ENCODE data around the gene HSD17B4.
A peak's percentile ranks its signal among the peaks of the same experiment; 100 is the strongest.
"Not testable (repeated sequence)": the region's sequence is repeated elsewhere in the genome, so short reads cannot be mapped to it uniquely, and the experiment has no call there.

Gene HSD17B4

GRCh38 chr5:119445544-119445943, 6.8 kb upstream of the HSD17B4 start:
- Histone ChIP-seq H3K9ac (no peak overlapping the region), H3K27me3 (ENCODE audit: control insufficient read depth, insufficient read depth, low read length) (no peaks in the 10 kb centered on the region), H3K4me2 (ENCODE audit: low read length) (no peak overlapping the region), H3K4me3 (ENCODE audit: low read depth, low read length) (no peak overlapping the region), H3K79me2 (no peaks in the 10 kb centered on the region), H2AFZ (no peak overlapping the region), H3K27ac (no peak overlapping the region), H3K36me3 (ENCODE audit: control insufficient read depth, insufficient read depth, low read length) (no peaks in the 10 kb centered on the region), H3K4me1 (no peaks in the 10 kb centered on the region), H3K9me3 (ENCODE audit: control insufficient read depth, low read length) (no peaks in the 10 kb centered on the region)
- no peak for TF ChIP-seq CTCF (IDR thresholded peaks at IDR 0.05)

DNA sequence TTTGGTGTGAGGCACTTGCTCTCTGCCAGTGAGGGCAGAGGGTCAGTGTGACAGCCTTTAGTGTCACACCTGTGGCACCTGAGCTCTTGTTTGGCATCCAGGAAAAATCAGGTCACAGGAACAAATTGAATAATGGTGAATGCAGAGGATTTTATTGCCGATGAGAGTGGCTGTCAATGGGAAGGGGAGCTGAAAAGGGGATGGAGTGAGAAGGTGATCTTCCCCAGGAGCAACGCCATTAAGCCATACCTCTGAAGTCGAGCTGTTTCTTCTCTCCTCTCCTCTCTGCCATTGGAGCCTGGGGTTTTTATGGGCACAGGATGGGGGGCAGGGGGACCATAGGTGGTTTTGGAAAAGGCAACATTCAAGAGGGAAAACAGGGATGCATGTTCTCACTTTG, 2.4 kb upstream of the HSD17B4 start:
- Histone ChIP-seq H3K4me2 (ENCODE audit: low read length) (no peak overlapping the region), H2AFZ (no peak overlapping the region), H3K79me2 (peaks cover 4% of the 10 kb centered on the region), H3K4me1 (peaks cover 7% of the 10 kb centered on the region), H3K27ac (no peak overlapping the region), H3K9ac (no peak overlapping the region), H3K27me3 (ENCODE audit: control insufficient read depth, insufficient read depth, low read length) (no peaks in the 10 kb centered on the region), H3K36me3 (ENCODE audit: control insufficient read depth, insufficient read depth, low read length) (no peaks in the 10 kb centered on the region), H3K9me3 (ENCODE audit: control insufficient read depth, low read length) (no peaks in the 10 kb centered on the region), H3K4me3 (ENCODE audit: low read depth, low read length) (no peak overlapping the region)
- no peak for TF ChIP-seq CTCF (IDR thresholded peaks at IDR 0.05)

DNA sequence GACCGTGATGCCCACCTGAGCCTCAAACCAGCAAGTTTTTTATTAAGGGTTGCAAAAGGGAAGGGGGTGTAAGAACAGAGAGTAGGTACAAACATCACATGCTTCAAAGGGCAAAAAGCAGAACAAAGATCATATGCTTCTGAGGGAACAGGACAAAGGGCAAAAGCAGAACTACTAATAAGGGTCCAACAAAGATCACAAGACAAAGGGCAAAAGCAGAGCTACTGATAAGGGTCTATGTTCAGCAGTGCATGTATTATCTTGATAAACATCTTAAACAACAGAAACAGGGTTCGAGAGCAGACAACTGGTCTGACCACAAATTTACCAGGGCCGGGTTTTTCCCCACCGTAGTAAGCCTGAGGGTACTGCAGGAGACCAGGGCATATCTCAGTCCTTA, 1.7 kb upstream of the HSD17B4 start:
- H3K27ac ChIP-seq; H3K27me3 ChIP-seq (ENCODE audit: control insufficient read depth, insufficient read depth, low read length); H3K9ac ChIP-seq; H2AFZ ChIP-seq; H3K4me2 ChIP-seq (ENCODE audit: low read length); H3K79me2 ChIP-seq; H3K4me3 ChIP-seq (ENCODE audit: low read depth, low read length); H3K36me3 ChIP-seq (ENCODE audit: control insufficient read depth, insufficient read depth, low read length); H3K4me1 ChIP-seq; H3K9me3 ChIP-seq (ENCODE audit: control insufficient read depth, low read length): not testable (repeated sequence)

GRCh38 chr5:119451561-119451960, 736 bp upstream of the HSD17B4 start:
- no peak overlapping the region for H3K9ac ChIP-seq
- H3K79me2 ChIP-seq: peaks cover 4% of the 10 kb centered on the region
- no peaks in the 10 kb centered on the region for H3K27me3 ChIP-seq (ENCODE audit: control insufficient read depth, insufficient read depth, low read length)
- H2AFZ ChIP-seq: peak overlapping the region; percentile 90
- no peaks in the 10 kb centered on the region for H3K36me3 ChIP-seq (ENCODE audit: control insufficient read depth, insufficient read depth, low read length)
- H3K4me2 ChIP-seq (ENCODE audit: low read length): no peak overlapping the region
- H3K27ac ChIP-seq: no peak overlapping the region
- no peak overlapping the region for H3K4me3 ChIP-seq (ENCODE audit: low read depth, low read length)
- H3K4me1 ChIP-seq: peaks cover 7% of the 10 kb centered on the region
- no peaks in the 10 kb centered on the region for H3K9me3 ChIP-seq (ENCODE audit: control insufficient read depth, low read length)
- TF ChIP-seq CTCF (IDR thresholded peaks at IDR 0.05): no peak

- Histone ChIP-seq H3K27ac (peak overlapping the region; percentile 88), H3K9me3 (ENCODE audit: control insufficient read depth, low read length) (no peaks in the 10 kb centered on the region), H3K4me3 (ENCODE audit: low read depth, low read length) (peak overlapping the region; percentile 81), H3K9ac (no peak overlapping the region), H3K4me2 (ENCODE audit: low read length) (peak overlapping the region; percentile 82), H2AFZ (peak overlapping the region; percentile 90), H3K27me3 (ENCODE audit: control insufficient read depth, insufficient read depth, low read length) (no peaks in the 10 kb centered on the region), H3K4me1 (peaks cover 7% of the 10 kb centered on the region), H3K79me2 (peaks cover 4% of the 10 kb centered on the region), H3K36me3 (ENCODE audit: control insufficient read depth, insufficient read depth, low read length) (no peaks in the 10 kb centered on the region)
- no peak for TF ChIP-seq CTCF (IDR thresholded peaks at IDR 0.05)
These were observed 281 bp upstream of the HSD17B4 start for GRCh38 chr5:119452060-119452372.

All from parathyroid adenoma (tissue), 2 donors.